HepG2 (cell line): ENCODE results near the gene FALEC. TPM values are rescaled to one million over a fixed set of nuclear protein-coding genes. Genes with fewer than 3 reads are reported as not detected.

Source experiments
- ATF2 ChIP-seq: sonication (generic); formaldehyde crosslinking; IDR thresholded peaks from 2 replicates; pipeline ENCODE4 v1.4.0; 2020; ENCODE audit warnings: missing genetic modification reagents
- ATF4 ChIP-seq, 2 experiments: fragments of 450-650 bp in 1 of 2; sonication (generic) in 1 of 2; formaldehyde crosslinking; IDR thresholded peaks; 2 replicates each; pipeline versions ENCODE4 v1.5.0 to v1.8.0; 2020 to 2022; ENCODE audit warnings: mild to moderate bottlenecking in 1 of 2, missing genetic modification reagents in 1 of 2
- BRCA1 ChIP-seq: sonication (generic); formaldehyde crosslinking; IDR thresholded peaks from 2 replicates; pipeline ENCODE4 v1.4.0; 2020; ENCODE audit warnings: missing genetic modification reagents
- BRD4 ChIP-seq: sonication (generic); formaldehyde crosslinking; IDR thresholded peaks from 2 replicates; pipeline ENCODE4 v1.4.0; 2020; ENCODE audit warnings: missing genetic modification reagents
- DBP ChIP-seq: sonication (generic); formaldehyde crosslinking; IDR thresholded peaks from 2 replicates; pipeline ENCODE4 v1.4.0; 2020; ENCODE audit warnings: missing genetic modification reagents; ENCODE audit errors: not compliant biosample characterization
- HNF4G ChIP-seq, 2 experiments: sonication (generic) in 1 of 2; formaldehyde crosslinking in 1 of 2; IDR thresholded peaks; 2 replicates each; pipeline versions ENCODE4 v1.4.0 to v1.6.1; 2011 to 2020; ENCODE audit warnings: borderline replicate concordance in 2 of 2, low read depth in 2 of 2, mild to moderate bottlenecking in 2 of 2, low read length in 1 of 2, missing genetic modification reagents in 1 of 2, moderate library complexity in 1 of 2
- HNRNPUL1 ChIP-seq: fragments of 200-400 bp; formaldehyde crosslinking; IDR thresholded peaks from 2 replicates; pipeline ENCODE4 v1.6.1; 2017; ENCODE audit warnings: low read depth, mild to moderate bottlenecking, low read length, moderate library complexity
- ISL2 ChIP-seq: sonication (generic); formaldehyde crosslinking; IDR thresholded peaks from 2 replicates; pipeline ENCODE4 v1.5.0; 2020; ENCODE audit warnings: missing genetic modification reagents
- JDP2 ChIP-seq: sonication (generic); formaldehyde crosslinking; IDR thresholded peaks from 2 replicates; pipeline ENCODE4 v1.8.1; 2022; ENCODE audit warnings: missing genetic modification reagents, borderline replicate concordance
- KLF11 ChIP-seq: IDR thresholded peaks from 2 replicates; pipeline ENCODE4 v1.6.1; 2016; ENCODE audit warnings: missing compliant biosample characterization
- LCORL ChIP-seq, 2 experiments: fragments of 450-650 bp in 1 of 2; sonication (generic) in 1 of 2; formaldehyde crosslinking in 1 of 2; IDR thresholded peaks; 2 replicates each; pipeline versions ENCODE4 v1.5.0 to v1.6.1; 2017 to 2020; ENCODE audit warnings: antibody characterized with exemption in 1 of 2, missing genetic modification reagents in 1 of 2
- MAFG ChIP-seq: sonication (generic); formaldehyde crosslinking; IDR thresholded peaks from 2 replicates; pipeline ENCODE4 v1.5.1; 2020; ENCODE audit warnings: mild to moderate bottlenecking, missing genetic modification reagents
- MAX ChIP-seq: IDR thresholded peaks from 2 replicates; pipeline ENCODE4 v1.6.1; 2012; ENCODE audit warnings: inconsistent platforms
- MBD4 ChIP-seq: IDR thresholded peaks from 2 replicates; pipeline ENCODE4 v1.6.1; 2012; ENCODE audit warnings: low read length, inconsistent platforms, borderline replicate concordance
- NFKBIZ ChIP-seq: IDR thresholded peaks from 2 replicates; pipeline ENCODE4 v1.6.1; 2018; ENCODE audit warnings: missing genetic modification reagents, missing compliant biosample characterization
- RBFOX2 ChIP-seq: fragments of 200-400 bp; formaldehyde crosslinking; IDR thresholded peaks from 2 replicates; pipeline ENCODE4 v1.6.1; 2017; ENCODE audit warnings: low read depth, mild to moderate bottlenecking, low read length
- TBX3 ChIP-seq: fragments of 450-650 bp; IDR thresholded peaks from 2 replicates; pipeline ENCODE4 v1.6.1; 2017; ENCODE audit warnings: antibody characterized with exemption, mild to moderate bottlenecking, inconsistent platforms, borderline replicate concordance
- ZHX1 ChIP-seq: sonication (generic); formaldehyde crosslinking; IDR thresholded peaks from 2 replicates; pipeline ENCODE4 v1.8.1; 2022; ENCODE audit warnings: low read depth, mild to moderate bottlenecking, missing genetic modification reagents
- ZNF3 ChIP-seq: IDR thresholded peaks from 2 replicates; pipeline ENCODE4 v1.7.0; 2017; ENCODE audit warnings: inconsistent platforms
- ZNF431 ChIP-seq: sonication (generic); formaldehyde crosslinking; IDR thresholded peaks from 2 replicates; pipeline ENCODE4 v1.9.0; 2022; ENCODE audit warnings: missing genetic modification reagents, low read depth, mild to moderate bottlenecking, borderline replicate concordance
- ZNF615 ChIP-seq: sonication (generic); formaldehyde crosslinking; IDR thresholded peaks from 2 replicates; pipeline ENCODE4 v1.5.0; 2020; ENCODE audit warnings: mild to moderate bottlenecking, missing genetic modification reagents, borderline replicate concordance
- ZNF775 ChIP-seq: sonication (generic); formaldehyde crosslinking; IDR thresholded peaks from 2 replicates; pipeline ENCODE4 v1.4.0; 2020; ENCODE audit warnings: missing genetic modification reagents, mild to moderate bottlenecking, moderate library complexity, borderline replicate concordance
- polyA plus RNA-seq, 8 experiments: library from polyadenylated mRNA; depleted of rRNA in 3 of 8; stranded (reverse) in 7 of 8; unstranded in 1 of 8; fragments of >200 nt; fragmentation: Illumina TruSeq in 4 of 8; extraction: Trizol in 4 of 8; gene quantifications; 2 replicates each; pipeline versions ENCODE4 v1.2.1 to v1.2.3, GENCODE V29; 2011 to 2016; ENCODE audit warnings: low read depth in 4 of 8, missing spikeins in 1 of 8, mixed read lengths in 1 of 8; ENCODE audit not compliant: insufficient read depth in 1 of 8
- total RNA-seq, 5 experiments: library from RNA; depleted of rRNA; stranded (reverse); fragments of >200 nt; fragmentation: Illumina TruSeq; extraction: Trizol; gene quantifications; 2 replicates each; pipeline ENCODE4 v1.2.3, GENCODE V29; 2016; ENCODE audit warnings: low read depth in 1 of 5

FALEC gene
- total and polyA plus RNA-seq, 2 of the 13 experiments (the other 11 are each of a cell fraction or from before 2014, with no cell fraction given) = 0.33 to 0.71 TPM

GRCh38 chr1:150473659-150474058 lies 41.9 kb upstream of the FALEC start (continued):
- TF ChIP-seq MAFG (CRISPR knock-in tag) (no peak), ZNF431 (CRISPR knock-in tag) (no peak), ZNF615 (CRISPR knock-in tag) (no peak), ZHX1 (CRISPR knock-in tag) (no peak), HNF4G (IDR thresholded peaks at IDR 0.05; ENCODE audit: borderline replicate concordance, low read depth, low read length) (peak; percentile 41; the same call in 1 of the 2 replicates), HNF4G (CRISPR knock-in tag; IDR thresholded peaks at IDR 0.05; ENCODE audit: borderline replicate concordance, low read depth) (no peak), LCORL (IDR thresholded peaks at IDR 0.05) (no peak), LCORL (CRISPR knock-in tag; IDR thresholded peaks at IDR 0.05) (peak; percentile 90; the same call in 1 of the 2 replicates), BRD4 (CRISPR knock-in tag) (no peak), JDP2 (CRISPR knock-in tag) (no peak), ZNF3 (CRISPR knock-in tag) (no peak), MBD4 (no peak), ATF4 (CRISPR knock-in tag; IDR thresholded peaks at IDR 0.05) (no peak), HNRNPUL1 (no peak), MAX (0 out of 2 replicates have a peak, but pooled peaks have one; percentile 33), BRCA1 (CRISPR knock-in tag) (no peak), NFKBIZ (CRISPR knock-in tag) (0 out of 2 replicates have a peak, but pooled peaks have one; percentile 56), ZNF775 (no peak), ATF2 (peak; percentile 61; the same call in 1 of the 2 replicates), RBFOX2 (no peak), DBP (CRISPR knock-in tag) (no peak), KLF11 (CRISPR knock-in tag) (0 out of 2 replicates have a peak, but pooled peaks have one; percentile 42), TBX3 (no peak), ISL2 (CRISPR knock-in tag) (peak; percentile 71; the same call in 1 of the 2 replicates)
